Mononuclear cell (primary cell): ENCODE data around the gene SRF. TPM values are rescaled to one million over a fixed set of nuclear protein-coding genes. Genes with fewer than 3 reads are reported as not detected.

Experiments
- H3K27me3 ChIP-seq: 2 replicates; pipeline ENCODE4 v1.6.0; 2011; ENCODE audit warnings: low read length, control low read depth; ENCODE audit not compliant: insufficient read depth
- H3K4me1 ChIP-seq: 2 replicates; pipeline ENCODE4 v1.5.1; 2011; ENCODE audit warnings: mild to moderate bottlenecking, low read length, control low read depth; ENCODE audit not compliant: insufficient read depth
- H3K4me3 ChIP-seq: 2 replicates; pipeline ENCODE4 v1.5.1; 2011; ENCODE audit warnings: mild to moderate bottlenecking, low read length, moderate library complexity
- H3K9me3 ChIP-seq: 2 replicates; pipeline ENCODE4 v1.5.1; 2011; ENCODE audit warnings: low read depth, mild to moderate bottlenecking, control low read depth, low read length
- total RNA-seq: library from RNA; depleted of rRNA; stranded (reverse); fragments of >200 nt; gene quantifications from one replicate; pipeline ENCODE4 v1.2.3, GENCODE V29; 2012

The SRF gene
- total RNA-seq, 1 donor = 17.0 TPM

GRCh38 chr6:43229803-43230620 is 58.9 kb downstream of the SRF start:
- Histone ChIP-seq H3K4me3 (no peak overlapping the region), H3K4me1 (peaks cover 31% of the 10 kb centered on the region), H3K9me3 (no peaks in the 10 kb centered on the region), H3K27me3 (peaks cover 4% of the 10 kb centered on the region)

GRCh38 chr6:43231053-43231452 is 60.0 kb downstream of the SRF start:
- H3K4me1 ChIP-seq = peaks cover 22% of the 10 kb centered on the region
- no peak overlapping the region for H3K4me3 ChIP-seq
- H3K27me3 ChIP-seq = peaks cover 4% of the 10 kb centered on the region
- H3K9me3 ChIP-seq = no peaks in the 10 kb centered on the region

Other genes with a start within 250 kb of the SRF start
- gene CNPY3, start 241.8 kb upstream of the SRF start, total RNA-seq = 77.1 TPM
- 0.63 TPM for gene GNMT, start 210.5 kb upstream of the SRF start, total RNA-seq
- gene PEX6, start 192.1 kb upstream of the SRF start, total RNA-seq = 10.0 TPM
- gene PPP2R5D, start 186.7 kb upstream of the SRF start, total RNA-seq = 15.2 TPM
- gene MEA1, start 157.3 kb upstream of the SRF start, total RNA-seq = 17.7 TPM
- gene KLHDC3, start 157.0 kb upstream of the SRF start, total RNA-seq = 30.2 TPM
- 31.1 TPM for gene RRP36, start 149.6 kb upstream of the SRF start, total RNA-seq
- 2.7 TPM for gene CUL7, start 117.4 kb upstream of the SRF start, total RNA-seq
- gene MRPL2, start 111.8 kb upstream of the SRF start, total RNA-seq = 5.7 TPM
- 9.6 TPM for gene KLC4, start 111.6 kb upstream of the SRF start, total RNA-seq
- 1.8 TPM for gene PTK7, start 95.0 kb upstream of the SRF start, total RNA-seq
- 24.2 TPM for gene CUL9, start 10.9 kb downstream of the SRF start, total RNA-seq
- gene DNPH1, start 58.2 kb downstream of the SRF start, total RNA-seq = 14.7 TPM
- under 0.01 TPM for gene TTBK1, start 72.2 kb downstream of the SRF start, total RNA-seq
- not detected for gene SLC22A7, start 127.0 kb downstream of the SRF start, total RNA-seq
- 0.84 TPM for gene CRIP3, start 137.6 kb downstream of the SRF start, total RNA-seq
- 22.9 TPM for gene ZNF318, start 198.4 kb downstream of the SRF start, total RNA-seq